Measurements from ENCODE around the gene COL4A6.
"Not testable (repeated sequence)": the region's sequence is repeated elsewhere in the genome, so short reads cannot be mapped to it uniquely, and the experiment has no call there.

COL4A6 gene

DNA sequence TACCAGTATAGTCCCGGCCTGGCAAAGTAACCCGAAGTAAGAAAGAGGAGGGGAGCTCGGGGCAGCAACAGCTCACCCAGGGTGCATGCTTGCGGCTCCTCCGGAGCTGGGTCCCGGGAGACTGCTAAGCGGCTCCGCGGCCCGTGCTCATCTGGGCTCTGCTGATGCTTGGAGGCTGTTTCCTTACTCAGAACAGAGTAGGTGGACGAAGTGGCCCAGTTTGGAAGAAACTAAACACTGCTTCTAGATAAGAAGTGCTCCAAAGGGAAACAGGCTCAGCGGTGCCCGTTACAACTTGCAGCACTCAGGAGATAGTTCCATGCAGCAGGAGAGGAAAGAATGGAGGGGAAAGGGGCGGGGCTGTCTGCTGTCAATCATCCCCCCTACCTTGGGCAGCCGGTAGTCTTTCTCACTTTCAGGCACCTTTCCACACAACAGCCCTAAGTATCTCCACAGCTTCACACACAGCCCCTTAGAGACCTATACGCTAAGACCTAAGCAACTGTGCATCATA is at the start of gene COL4A6:
Gene COL4A6, minus strand, starts transcription at position 313 of the 514 bp plus-strand sequence. Its CDS starts 226 bp downstream, at position 87.
- no peak for DNase-seq (ENCODE audit: low spot score)

DNA sequence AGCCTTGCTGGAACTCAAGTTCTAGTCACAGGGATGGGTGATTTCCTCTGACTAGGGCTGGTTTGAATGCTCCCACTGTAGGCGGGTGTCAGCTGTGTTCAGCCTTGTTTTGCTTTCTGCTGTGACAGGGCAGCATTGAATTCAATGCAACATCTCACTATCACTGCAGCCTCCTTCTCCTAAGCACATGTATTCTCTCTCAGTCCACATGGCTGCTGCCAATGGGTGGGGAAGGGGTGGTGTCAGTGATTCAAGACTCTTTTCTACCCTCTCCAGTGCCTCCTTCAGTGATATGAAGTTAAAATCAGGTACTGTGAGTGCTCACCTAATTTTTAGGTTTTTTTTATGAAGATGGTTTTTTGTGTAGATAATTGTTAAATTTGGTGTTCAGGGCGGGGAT is 47.7 kb upstream of the COL4A6 start:
- DNase-seq (ENCODE audit: low spot score) = no peak

DNA sequence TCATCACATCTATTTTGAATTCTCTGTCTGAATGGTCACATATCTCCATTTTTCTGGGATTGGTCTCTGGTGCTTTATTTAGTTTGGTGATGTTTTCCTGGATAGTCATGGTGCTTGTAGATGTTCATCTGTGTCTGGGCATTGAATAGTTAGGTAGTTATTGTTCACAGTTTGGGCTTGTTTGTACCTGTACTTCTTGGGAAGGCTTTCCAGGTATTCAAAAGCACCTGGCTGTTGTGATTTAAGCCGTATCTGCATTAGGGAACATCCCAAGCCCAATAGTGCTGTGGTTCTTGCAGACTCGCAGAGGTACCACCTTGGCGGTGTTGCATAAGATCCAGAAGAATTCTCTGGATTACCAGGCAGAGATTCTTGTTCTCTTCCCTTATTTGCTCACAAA is 46.0 kb upstream of the COL4A6 start:
- DNase-seq (ENCODE audit: low spot score) = no peak

DNA sequence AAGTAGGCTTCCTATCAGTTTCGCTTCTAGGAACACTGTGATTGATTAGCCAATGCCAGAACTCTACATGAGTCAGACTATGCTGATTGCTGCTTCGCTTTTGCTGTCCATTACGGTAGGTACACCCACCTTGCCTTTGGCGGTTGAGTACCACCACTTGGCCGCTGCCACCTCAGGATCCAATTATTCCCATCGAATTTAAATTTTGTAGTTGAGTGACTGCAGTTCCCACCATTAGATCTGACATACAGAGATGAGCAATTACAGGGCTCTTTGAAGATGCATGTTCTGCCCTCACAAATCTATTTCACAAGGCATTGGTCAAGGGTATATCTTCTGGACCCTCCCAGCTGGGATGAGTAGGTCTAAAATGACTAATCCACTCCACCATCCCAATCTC is 43.3 kb upstream of the COL4A6 start:
- not testable (repeated sequence) for DNase-seq (ENCODE audit: low spot score)

DNA sequence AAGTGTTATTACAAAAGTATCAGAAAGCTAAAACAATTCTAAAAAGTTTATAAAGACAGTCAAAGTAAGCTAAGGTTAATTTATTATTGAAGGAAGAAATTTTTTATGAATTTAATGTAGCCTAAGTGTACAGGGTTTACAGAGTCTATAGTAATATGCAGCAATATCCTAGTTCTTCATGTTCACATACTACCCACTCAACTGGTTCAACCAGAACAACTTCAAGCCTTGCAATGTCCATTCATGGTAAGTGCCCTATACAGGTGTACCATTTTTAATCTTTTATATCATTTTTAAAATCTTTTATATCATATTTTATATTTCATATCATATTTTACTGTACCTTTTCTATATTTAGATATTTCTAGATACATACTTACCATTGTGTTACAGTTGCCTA is 35.8 kb upstream of the COL4A6 start:
- DNase-seq (ENCODE audit: low spot score) = no peak

DNA sequence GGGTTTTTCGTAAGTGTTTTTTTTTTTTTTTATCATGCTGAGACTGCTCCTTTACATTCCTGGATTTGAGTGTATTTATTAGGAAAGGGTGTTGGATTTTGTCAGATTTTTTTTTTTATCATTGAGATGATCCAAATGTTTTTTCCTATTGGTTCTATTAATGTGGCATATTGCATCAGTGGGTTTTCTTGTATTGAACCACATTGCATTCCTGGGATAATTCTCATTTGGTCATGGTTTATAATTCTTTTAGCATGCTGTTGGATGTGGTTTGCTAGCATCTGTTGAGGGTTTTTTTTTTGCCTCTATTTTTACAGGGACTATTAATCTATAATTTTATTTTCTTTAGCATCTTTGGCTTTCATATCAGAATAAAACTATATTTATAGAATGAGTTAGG is 30.3 kb upstream of the COL4A6 start:
- DNase-seq (ENCODE audit: low spot score) = no peak

DNA sequence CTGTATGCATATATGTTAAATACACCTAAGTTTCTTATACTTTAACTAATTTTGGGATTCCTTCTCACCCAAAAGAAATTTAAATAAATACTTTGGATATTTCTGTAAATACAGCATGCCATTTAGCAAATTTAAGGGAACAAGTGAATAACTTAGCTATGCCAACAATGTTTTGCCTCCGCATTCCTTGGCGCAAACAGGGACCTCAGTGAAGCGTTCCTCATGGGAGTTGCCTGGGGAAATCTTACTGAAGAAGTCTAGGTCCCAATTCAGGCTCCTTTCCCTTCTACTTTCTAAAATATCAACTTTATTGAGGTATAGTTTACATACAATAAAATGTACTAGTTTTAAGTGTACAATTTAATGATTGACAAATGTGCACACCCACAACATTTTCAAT is 26.4 kb upstream of the COL4A6 start:
- DNase-seq (ENCODE audit: low spot score) = no peak

DNA sequence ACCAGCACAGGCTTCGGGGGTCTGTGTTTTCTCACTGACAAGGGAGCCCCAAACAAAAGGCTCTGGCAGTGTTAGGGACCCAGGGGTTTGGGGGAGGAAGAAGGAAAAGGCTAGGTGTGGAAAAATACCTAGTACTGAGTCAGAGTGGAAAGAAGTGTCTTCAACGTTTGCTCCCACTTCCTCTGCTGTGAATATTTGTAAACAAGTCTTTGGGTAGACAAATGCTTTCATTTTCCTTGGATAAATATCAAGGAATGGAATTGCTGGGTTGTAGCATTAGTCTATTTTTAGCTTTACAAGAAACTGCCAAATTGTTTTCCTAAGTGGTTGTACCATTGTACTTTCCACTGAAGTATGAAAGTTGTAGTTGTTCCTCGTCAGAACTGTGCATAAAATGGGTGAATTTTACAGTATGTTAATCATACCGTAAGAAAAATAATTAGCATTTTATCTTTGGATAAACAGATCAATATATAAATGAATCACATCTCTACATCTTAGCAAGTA is 18.8 kb upstream of the COL4A6 start:
- no peak for DNase-seq (ENCODE audit: low spot score)

DNA sequence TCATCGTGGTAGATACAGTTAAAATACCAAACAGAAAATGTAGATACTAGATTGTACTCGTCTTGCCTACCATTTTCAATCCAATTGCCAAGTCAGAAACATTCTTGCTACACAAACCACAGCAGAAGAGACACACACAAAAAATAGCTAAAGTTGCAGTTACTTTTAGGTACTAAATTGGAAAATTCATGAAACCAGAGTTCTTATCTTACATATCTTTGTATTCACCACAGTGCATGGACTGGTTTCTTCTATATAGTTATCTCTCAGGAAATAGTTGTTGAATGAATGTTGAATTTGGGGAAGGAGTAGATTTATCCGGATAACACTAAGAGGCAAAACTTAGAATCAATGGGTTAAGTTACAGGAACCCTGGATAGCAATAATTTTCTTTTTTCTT is 15.6 kb upstream of the COL4A6 start:
- no peak for DNase-seq (ENCODE audit: low spot score)

DNA sequence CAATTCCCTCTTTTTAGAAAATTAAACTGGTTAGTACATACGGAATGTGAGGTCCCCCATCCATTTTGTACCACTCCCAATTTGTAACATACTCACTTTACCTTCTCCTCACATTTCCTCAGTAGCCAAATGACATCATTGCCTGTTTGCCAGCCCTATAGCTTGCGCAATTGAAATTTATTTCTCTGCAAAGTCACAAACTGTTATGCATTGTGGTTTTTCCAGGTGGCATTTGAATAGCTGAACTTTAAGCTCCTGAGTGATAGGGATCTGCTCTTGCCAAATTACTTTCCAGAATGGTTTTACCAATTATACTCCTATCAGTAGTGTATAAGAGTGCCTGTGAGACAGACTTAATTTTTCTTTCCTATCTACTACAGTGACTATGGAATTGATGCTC is 9.1 kb upstream of the COL4A6 start:
- DNase-seq (ENCODE audit: low spot score) = no peak

DNA sequence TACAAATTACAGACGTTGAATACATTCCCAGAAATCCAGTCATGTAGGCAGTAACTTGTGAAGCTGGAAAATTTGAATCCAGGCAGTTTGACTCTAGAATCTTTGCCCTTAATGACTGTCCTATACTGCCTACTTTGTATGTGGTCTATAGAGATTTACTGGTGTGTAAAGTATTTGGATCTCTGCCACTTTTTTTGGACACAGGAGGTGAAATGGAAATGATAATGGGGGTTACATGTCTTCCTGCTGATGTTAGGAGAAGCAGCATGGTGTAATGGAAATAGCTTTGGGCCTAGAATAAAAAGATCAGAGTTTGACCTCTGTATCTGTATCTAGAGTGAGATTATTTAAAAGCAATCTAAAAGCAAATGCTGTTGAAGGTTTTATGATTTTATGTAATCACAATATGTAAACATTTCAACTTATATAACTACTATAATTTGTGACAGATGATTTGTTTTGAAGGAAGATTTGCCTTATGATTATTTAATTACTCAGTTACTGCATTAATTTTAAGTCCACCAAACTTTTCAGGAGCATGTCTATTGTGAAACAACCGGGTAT is 4.8 kb upstream of the COL4A6 start:
- no peak for DNase-seq (ENCODE audit: low spot score)

DNA sequence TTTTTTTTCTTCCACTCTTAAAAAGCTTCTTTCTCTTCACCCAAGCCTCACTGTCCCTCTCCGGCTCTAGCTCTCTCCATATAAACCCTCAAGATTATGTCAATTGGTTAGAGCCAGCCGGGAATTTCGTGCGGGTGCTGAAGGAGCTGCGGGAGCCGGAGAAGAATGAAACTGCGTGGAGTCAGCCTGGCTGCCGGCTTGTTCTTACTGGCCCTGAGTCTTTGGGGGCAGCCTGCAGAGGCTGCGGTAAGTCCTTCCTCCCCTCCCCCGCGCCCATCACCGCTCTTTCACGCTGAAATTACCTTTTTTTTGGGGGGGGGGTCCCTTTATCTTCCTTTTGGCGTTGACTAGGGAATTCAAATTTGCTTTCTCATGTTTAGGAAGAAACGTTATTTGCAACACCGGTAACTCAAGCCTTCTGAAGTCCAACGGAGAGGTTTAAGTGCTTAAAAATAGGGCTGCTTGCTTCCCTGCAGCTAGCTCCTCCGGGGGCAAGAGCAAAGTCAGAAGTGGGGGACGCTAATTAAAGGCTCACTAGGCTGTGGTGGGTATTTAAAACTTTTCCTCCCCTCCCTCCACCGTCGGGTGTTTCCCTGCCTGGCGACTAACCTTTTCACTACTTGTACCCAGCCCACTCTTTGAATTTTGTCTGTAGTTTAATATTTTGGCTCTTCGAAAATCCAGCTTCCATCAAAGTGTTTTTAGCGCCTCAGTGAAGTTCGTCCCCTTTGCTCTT is 1.9 kb upstream of the COL4A6 start:
- DNase-seq (ENCODE audit: low spot score) = peak; percentile 7

DNA sequence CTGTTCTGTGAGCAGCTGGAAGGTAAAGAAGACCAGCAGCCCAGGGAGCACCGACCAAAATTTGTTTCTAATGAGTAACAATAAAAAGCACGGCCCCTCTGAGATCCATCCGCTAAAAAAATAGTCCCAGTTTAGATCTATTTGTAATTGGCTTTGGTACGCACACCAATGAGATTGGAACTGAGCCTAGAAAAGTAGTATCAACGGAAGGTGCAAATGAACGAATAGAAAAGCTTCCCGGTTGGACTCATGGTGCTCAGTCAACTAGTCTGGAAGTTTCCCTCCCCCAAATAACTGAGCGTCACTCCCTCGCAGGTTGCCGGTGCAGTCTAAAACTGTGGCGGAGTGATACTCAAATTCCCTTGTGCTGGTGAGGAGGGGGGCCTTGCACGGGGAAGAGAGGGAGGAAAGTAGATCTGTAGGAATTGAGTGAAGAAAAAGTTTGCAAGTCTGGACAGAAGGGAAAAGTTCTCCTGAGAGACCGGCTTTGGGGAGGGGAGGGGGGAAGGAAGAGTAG is 1.3 kb upstream of the COL4A6 start, which contains the start of gene COL4A5:
Gene COL4A5, plus strand, starts transcription at position 413 of the 517 bp plus-strand sequence. CDS start 288 bp downstream, outside the sequence.
- DNase-seq (ENCODE audit: low spot score) = peak; percentile 62

DNA sequence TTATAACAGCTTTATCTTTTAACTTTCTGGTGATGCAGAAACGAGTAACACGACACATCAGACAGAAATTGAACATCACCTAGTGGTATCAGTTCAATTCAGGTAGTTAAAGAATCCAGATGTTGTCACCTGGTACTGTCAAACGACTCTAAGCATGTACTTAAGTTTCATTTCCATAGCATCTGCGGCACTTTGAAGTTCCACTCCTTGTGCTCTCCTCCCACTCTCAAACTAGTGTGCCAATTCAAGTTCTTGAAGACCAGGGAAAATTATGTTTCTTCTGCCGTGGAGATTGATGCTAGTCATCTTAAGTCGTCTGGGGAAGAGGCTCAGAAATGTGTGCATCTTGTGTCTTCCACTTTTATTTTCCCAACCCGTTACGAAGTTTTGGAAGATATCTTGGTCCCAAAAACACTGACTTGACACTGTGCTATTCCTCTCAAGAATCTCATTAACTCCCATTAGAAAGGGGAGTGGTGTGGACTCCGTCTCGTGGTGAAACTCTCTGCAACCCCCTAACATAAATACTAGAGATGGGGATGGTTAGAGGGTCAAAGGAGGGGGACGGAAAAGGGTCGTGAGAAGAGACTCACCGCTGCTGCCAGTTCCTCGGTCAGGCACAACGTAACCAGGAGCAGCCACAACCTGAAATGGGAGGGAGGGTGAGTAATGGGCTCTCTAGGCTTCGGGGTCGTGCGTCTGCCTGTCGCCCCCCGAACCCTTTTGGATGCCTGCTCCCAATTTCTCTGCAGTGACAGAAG is 693 bp downstream of the COL4A6 start:
- DNase-seq (ENCODE audit: low spot score) = no peak

DNA sequence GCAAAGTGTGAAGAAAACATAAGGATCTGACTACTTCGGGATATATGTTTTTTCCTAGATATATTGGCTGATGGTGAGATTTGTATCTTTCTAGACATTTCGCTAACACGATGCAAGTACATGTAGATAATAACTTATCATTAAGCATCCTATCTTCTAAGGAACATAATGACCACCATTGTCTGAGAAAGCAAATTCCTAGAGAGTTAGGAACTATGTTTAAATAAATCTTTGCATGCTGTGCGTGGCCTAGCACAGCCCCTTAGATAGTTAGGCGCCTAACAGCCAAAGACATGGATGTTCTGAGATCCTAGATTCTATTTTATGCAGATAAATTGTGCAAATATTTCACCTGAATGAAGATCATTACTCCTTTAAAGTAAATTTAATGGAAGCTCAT is 3.0 kb downstream of the COL4A6 start:
- no peak for DNase-seq (ENCODE audit: low spot score)

DNA sequence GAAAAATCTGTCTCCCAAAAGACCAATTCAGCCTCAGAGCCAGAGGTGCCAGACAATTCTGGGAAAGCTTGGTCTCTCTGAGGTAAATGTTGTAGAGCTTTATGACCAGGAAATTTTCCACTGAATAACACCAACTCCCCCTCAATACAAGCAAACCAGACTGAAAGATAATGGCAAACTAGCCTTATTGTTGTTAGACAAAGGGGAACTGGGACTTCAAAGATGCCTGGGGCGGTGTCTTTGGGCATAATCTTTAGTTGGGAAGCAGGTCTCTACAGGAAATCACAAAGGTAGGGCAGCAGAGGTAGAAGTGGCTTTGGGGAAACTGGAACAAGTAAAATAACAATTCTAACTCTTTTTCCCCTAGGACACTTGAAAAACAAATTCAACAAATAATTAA is 12.0 kb downstream of the COL4A6 start:
- DNase-seq (ENCODE audit: low spot score) = no peak

DNA sequence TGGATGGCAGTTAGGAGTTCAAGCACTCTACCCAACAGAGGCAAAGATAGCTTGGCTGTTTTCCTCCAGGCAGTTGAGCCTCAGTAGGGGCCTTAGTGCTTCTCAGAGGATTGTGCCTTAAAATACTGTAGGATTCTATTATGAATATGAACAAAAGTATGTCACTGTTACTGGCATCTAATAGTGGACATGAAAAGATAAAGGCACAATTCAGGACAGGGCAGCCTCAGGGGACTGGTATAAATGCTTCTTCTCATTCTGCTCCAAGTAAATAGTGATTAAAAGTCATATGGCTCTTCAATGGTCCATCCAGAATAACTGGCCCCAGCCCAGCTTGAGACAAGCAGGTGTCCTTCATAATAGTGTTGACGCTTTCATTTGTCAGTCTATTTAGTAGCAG is 17.7 kb downstream of the COL4A6 start:
- DNase-seq (ENCODE audit: low spot score) = no peak

DNA sequence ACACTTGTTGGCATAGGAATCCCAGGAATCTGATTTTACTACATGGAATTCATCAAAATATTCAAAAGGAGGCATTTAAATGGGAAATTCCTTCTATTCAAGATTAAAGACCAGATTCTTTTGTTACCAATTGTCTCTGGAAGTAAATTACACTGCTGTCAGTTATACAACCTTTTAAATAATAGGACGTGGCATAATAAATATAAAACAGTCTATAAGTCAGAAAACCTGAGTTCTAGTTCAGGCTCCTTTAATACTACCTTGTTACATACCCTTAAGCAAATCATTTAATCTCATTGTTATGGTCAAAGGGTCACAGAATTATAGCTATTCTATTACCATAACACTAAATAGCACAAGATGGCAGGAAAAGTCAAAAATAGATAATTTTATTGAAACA is 18.8 kb downstream of the COL4A6 start:
- no peak for DNase-seq (ENCODE audit: low spot score)

DNA sequence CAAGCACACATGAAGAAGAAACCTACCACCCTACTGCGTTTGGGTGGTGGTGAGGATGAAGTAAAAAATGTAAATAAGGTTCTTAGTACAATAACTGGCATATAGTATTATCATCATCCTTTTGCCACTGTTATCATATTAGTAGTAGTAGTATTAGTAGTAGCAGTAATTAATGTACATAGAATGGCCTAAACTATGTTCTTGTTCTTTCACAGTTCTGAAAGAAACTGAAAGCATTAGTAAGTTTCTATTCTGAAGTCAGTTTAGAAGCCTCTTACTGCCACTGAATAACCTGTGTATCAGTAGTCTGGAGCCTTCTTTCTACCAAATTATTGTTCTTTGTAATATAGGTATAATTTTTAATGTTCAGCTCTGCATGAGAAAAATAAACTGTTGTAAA is 21.0 kb downstream of the COL4A6 start:
- DNase-seq (ENCODE audit: low spot score) = no peak

DNA sequence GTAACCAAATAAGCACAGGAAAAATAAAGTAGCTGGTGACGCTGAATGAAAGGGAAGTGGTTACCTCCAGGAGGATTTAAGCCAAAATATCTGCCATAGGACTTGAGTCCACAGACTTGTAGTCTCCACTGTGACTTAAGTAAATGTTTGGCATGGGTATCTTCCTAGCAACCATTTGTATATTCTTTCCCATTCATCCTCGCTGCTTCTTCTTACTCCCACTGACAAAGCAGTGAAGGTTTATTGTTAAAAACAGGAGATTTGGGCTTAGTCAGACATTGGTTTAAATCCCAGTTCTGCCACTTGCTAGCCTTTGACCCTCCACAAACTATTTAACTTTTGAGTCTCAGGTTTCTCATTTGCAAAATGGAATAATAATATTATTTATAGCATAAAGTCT is 22.3 kb downstream of the COL4A6 start:
- DNase-seq (ENCODE audit: low spot score) = no peak

DNA sequence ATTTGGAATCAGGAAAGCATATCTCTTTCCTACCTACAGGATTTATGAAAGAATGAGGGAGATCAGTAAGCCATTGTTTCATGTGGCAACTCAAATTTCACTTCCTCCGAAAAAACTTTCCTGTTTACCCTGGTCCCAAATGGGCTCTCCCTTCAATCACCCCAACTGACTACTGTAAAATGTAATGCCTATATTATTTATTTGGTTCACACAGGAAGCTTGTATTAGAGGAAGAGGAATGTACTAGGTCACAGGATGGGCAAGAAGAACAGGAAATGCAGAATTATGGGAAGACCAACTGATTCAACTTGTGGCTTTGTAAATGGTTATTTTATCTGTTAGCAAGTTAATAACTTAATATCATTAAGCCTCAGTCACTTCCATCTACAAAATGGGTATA is 23.1 kb downstream of the COL4A6 start:
- DNase-seq (ENCODE audit: low spot score) = no peak

DNA sequence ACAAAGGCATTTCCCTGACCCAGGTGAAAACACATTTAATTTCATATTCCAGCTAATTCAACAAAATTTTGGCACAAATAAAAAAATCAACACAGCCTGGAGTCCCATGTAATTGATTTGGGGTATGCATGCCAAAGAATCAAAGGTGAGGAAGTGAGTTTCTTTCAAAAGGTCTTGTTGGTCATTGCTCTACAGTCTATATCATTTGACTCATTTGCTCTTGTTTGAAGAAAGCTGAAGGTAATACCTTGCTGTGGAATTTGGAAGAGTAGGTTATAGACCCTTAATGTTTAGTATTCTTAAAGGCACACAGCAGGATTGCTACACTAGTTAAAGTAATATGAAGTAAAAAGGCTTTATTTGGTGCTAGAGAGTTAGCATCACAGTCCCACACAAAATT is 25.4 kb downstream of the COL4A6 start:
- no peak for DNase-seq (ENCODE audit: low spot score)

Data from kidney capillary endothelial cell (primary cell).